HS-5 (cell line): ENCODE results near the gene LRRC46.

Experiments
- DNase-seq: peaks from one replicate; pipeline ENCODE4 v3.0.0-alpha.2; 2012; ENCODE audit warnings: low read depth

Gene LRRC46

GRCh38 chr17:47808830-47809480 is 22.5 kb upstream of the LRRC46 start:
- DNase-seq, result no peak

- DNase-seq, result peak; percentile 84
These were observed 21.2 kb upstream of the LRRC46 start for GRCh38 chr17:47810200-47810821.

- no peak for DNase-seq
These were observed 20.4 kb upstream of the LRRC46 start for GRCh38 chr17:47810901-47811635.

- DNase-seq, result no peak
These were observed 19.8 kb upstream of the LRRC46 start for GRCh38 chr17:47811709-47812108.

- no peak for DNase-seq
These were observed 19.1 kb upstream of the LRRC46 start for GRCh38 chr17:47812146-47812920.

GRCh38 chr17:47813077-47813476 is 18.4 kb upstream of the LRRC46 start:
- DNase-seq, result no peak

- no peak for DNase-seq
These were observed 17.9 kb upstream of the LRRC46 start for GRCh38 chr17:47813512-47814031.

- no peak for DNase-seq
These were observed 16.2 kb upstream of the LRRC46 start for GRCh38 chr17:47815106-47815918.

GRCh38 chr17:47816111-47816735 is 15.2 kb upstream of the LRRC46 start:
- no peak for DNase-seq

GRCh38 chr17:47816947-47817346 is 14.5 kb upstream of the LRRC46 start:
- DNase-seq, result no peak

GRCh38 chr17:47818002-47818695 is 13.3 kb upstream of the LRRC46 start:
- no peak for DNase-seq

GRCh38 chr17:47819475-47819874 is 12.0 kb upstream of the LRRC46 start:
- no peak for DNase-seq

GRCh38 chr17:47820033-47820789 is 11.3 kb upstream of the LRRC46 start:
- DNase-seq, result no peak

GRCh38 chr17:47821031-47821423 is 10.4 kb upstream of the LRRC46 start:
- no peak for DNase-seq

GRCh38 chr17:47821424-47822391 is 9.8 kb upstream of the LRRC46 start, which contains the start of gene OSBPL7:
TSS of gene OSBPL7 (minus strand) at chr17:47821794. CDS start at chr17:47820278, 1,516 bp downstream.
- peak; percentile 65 for DNase-seq

GRCh38 chr17:47822785-47823184 is 8.7 kb upstream of the LRRC46 start:
- no peak for DNase-seq

GRCh38 chr17:47823519-47823918 is 8.0 kb upstream of the LRRC46 start:
- DNase-seq, result no peak

GRCh38 chr17:47829870-47830269 is 1.6 kb upstream of the LRRC46 start:
- DNase-seq, result no peak
